Activated gamma-delta T cell (primary cell): ENCODE data around the gene KCTD13.
"Not testable (repeated sequence)": the region's sequence is repeated elsewhere in the genome, so short reads cannot be mapped to it uniquely, and the experiment has no call there.

ENCODE experiments used
- DNase-seq: peaks from one replicate; lab custom pipeline; 2025; lab: John Stamatoyannopoulos, UW

KCTD13 gene

GRCh38 chr16:29877266-29877961, 48.6 kb downstream of the KCTD13 start:
- DNase-seq, result no peak

- DNase-seq, result no peak
These were observed 49.3 kb downstream of the KCTD13 start for GRCh38 chr16:29876594-29877249.

GRCh38 chr16:29876217-29876593, 49.8 kb downstream of the KCTD13 start:
- no peak for DNase-seq

GRCh38 chr16:29875206-29875605, 50.8 kb downstream of the KCTD13 start:
- no peak for DNase-seq

GRCh38 chr16:29873319-29873718, 52.7 kb downstream of the KCTD13 start:
- no peak for DNase-seq

- no peak for DNase-seq
These were observed 54.0 kb downstream of the KCTD13 start for GRCh38 chr16:29871822-29872546.

GRCh38 chr16:29869067-29869466, 57.0 kb downstream of the KCTD13 start:
- not testable (repeated sequence) for DNase-seq

GRCh38 chr16:29868396-29869009, 57.5 kb downstream of the KCTD13 start:
- DNase-seq, result no peak

GRCh38 chr16:29864205-29864604, 61.8 kb downstream of the KCTD13 start:
- DNase-seq, result no peak

- DNase-seq, result no peak
These were observed 62.4 kb downstream of the KCTD13 start for GRCh38 chr16:29863669-29863984.

- DNase-seq, result peak; percentile 45
These were observed 63.0 kb downstream of the KCTD13 start, which contains the start of gene CDIPT for GRCh38 chr16:29862884-29863668. CDIPT (minus strand) TSS chr16:29863226; CDS start chr16:29862857, 369 bp downstream.

GRCh38 chr16:29862383-29862883, 63.6 kb downstream of the KCTD13 start:
- no peak for DNase-seq

- no peak for DNase-seq
These were observed 65.8 kb downstream of the KCTD13 start for GRCh38 chr16:29860218-29860617.

- no peak for DNase-seq
These were observed 67.1 kb downstream of the KCTD13 start for GRCh38 chr16:29858974-29859373.

- DNase-seq, result no peak
These were observed 67.7 kb downstream of the KCTD13 start for GRCh38 chr16:29858149-29858849.

- no peak for DNase-seq
These were observed 68.8 kb downstream of the KCTD13 start for GRCh38 chr16:29857133-29857760.
